Middle frontal gyrus (tissue), 1 donor: Measurements from ENCODE around the gene DCHS1.
A peak's percentile ranks its signal among the peaks of the same experiment; 100 is the strongest.

Experiments
- DNase-seq: peaks from one replicate; pipeline ENCODE4 v3.0.0-alpha.2; 2015; ENCODE audit warnings: low spot score; ENCODE audit errors: extremely low spot score

The DCHS1 gene

GRCh38 chr11:6596239-6596877 lies 59.3 kb downstream of the DCHS1 start:
- DNase-seq: no peak

- no peak for DNase-seq
Measured at GRCh38 chr11:6594142-6594768, 61.4 kb downstream of the DCHS1 start.

- DNase-seq: no peak
Measured at GRCh38 chr11:6588018-6588417, 67.6 kb downstream of the DCHS1 start.

- DNase-seq: no peak
Measured at GRCh38 chr11:6587360-6587953, 68.2 kb downstream of the DCHS1 start.

GRCh38 chr11:6586434-6587359 lies 68.9 kb downstream of the DCHS1 start:
- DNase-seq: no peak

GRCh38 chr11:6584528-6584927 lies 71.1 kb downstream of the DCHS1 start:
- no peak for DNase-seq

- no peak for DNase-seq
Measured at GRCh38 chr11:6583584-6583983, 72.0 kb downstream of the DCHS1 start.

- no peak for DNase-seq
Measured at GRCh38 chr11:6579681-6580080, 75.9 kb downstream of the DCHS1 start.

- no peak for DNase-seq
Measured at GRCh38 chr11:6578134-6578533, 77.5 kb downstream of the DCHS1 start.

- peak; percentile 84 for DNase-seq
Measured at GRCh38 chr11:6576471-6577373, 78.9 kb downstream of the DCHS1 start.

GRCh38 chr11:6574816-6575715 lies 80.5 kb downstream of the DCHS1 start:
- no peak for DNase-seq

- DNase-seq: no peak
Measured at GRCh38 chr11:6572215-6572614, 83.4 kb downstream of the DCHS1 start.

GRCh38 chr11:6571434-6572008 lies 84.1 kb downstream of the DCHS1 start:
- no peak for DNase-seq
